Prostate gland (tissue), 2 donors: ENCODE measurements around the gene KLHL29. TPM values are rescaled to one million over a fixed set of nuclear protein-coding genes. Genes with fewer than 3 reads are reported as not detected.

Experiments used
- DNase-seq: peaks from one replicate; pipeline ENCODE4 v3.0.0-alpha.2; 2019; ENCODE audit warnings: low spot score
- H3K27ac ChIP-seq, 2 donors: fragments of 200-600 bp; sonication (generic); 2 replicates each; pipeline ENCODE4 v1.5.1; 2017 to 2019
- H3K27me3 ChIP-seq: fragments of 200-600 bp; sonication (generic); replicated peaks from 2 replicates; pipeline ENCODE4 v1.5.1; 2019; ENCODE audit not compliant: insufficient read depth
- H3K36me3 ChIP-seq, 2 donors: fragments of 200-600 bp; sonication (generic); 1 replicate in 1 of 2; 2 replicates in 1 of 2; pipeline versions ENCODE4 v1.5.1 to v1.8.1; 2017 to 2019
- H3K4me1 ChIP-seq: fragments of 200-600 bp; sonication (generic); replicated peaks from 2 replicates; pipeline ENCODE4 v1.5.1; 2019
- H3K4me3 ChIP-seq, 2 donors: fragments of 200-600 bp; sonication (generic); 2 replicates each; pipeline ENCODE4 v1.5.1; 2017 to 2019
- H3K9me3 ChIP-seq: fragments of 200-600 bp; sonication (generic); 2 replicates; pipeline ENCODE4 v1.5.1; 2017
- POLR2A ChIP-seq: fragments of 450-650 bp; IDR thresholded peaks from one replicate; pipeline ENCODE4 v1.6.1; 2016; ENCODE audit warnings: antibody characterized with exemption, mild to moderate bottlenecking
- POLR2AphosphoS5 ChIP-seq: sonication (generic); formaldehyde crosslinking; IDR thresholded peaks from one replicate; pipeline ENCODE4 v1.6.1; 2017; ENCODE audit warnings: antibody characterized with exemption
- WGBS: methylation state at CpG from one replicate; pipeline ENCODE4 v1.1.5; 2018; 5-methylcytosine and 5-hydroxymethylcytosine counted together
- intact Hi-C: fragments of 100-400 bp; cut with DNase I; formaldehyde crosslinking; loops from one replicate; pipeline ENCODE4 v1.14.2; 2022
- total RNA-seq, 2 donors: library from RNA; depleted of rRNA; stranded (reverse); fragments of >200 nt; gene quantifications; one replicate each; pipeline ENCODE4 v1.1.0, GENCODE V29; 2016
- TF ChIP-seq, protein P1 (sequence below), 4 experiments: fragments of 200-600 bp in 2 of 4; fragments of 450-650 bp in 2 of 4; sonication (generic) in 2 of 4; IDR thresholded peaks; 1 replicate in 3 of 4; 2 replicates in 1 of 4; pipeline ENCODE4 v1.5.1; 2016 to 2019; ENCODE audit warnings: antibody characterized with exemption in 4 of 4, mild to moderate bottlenecking in 2 of 4, moderate library complexity in 2 of 4

Gene KLHL29
- total RNA-seq, 2 donors from 2014 or later = 23.3 to 24.8 TPM

DNA sequence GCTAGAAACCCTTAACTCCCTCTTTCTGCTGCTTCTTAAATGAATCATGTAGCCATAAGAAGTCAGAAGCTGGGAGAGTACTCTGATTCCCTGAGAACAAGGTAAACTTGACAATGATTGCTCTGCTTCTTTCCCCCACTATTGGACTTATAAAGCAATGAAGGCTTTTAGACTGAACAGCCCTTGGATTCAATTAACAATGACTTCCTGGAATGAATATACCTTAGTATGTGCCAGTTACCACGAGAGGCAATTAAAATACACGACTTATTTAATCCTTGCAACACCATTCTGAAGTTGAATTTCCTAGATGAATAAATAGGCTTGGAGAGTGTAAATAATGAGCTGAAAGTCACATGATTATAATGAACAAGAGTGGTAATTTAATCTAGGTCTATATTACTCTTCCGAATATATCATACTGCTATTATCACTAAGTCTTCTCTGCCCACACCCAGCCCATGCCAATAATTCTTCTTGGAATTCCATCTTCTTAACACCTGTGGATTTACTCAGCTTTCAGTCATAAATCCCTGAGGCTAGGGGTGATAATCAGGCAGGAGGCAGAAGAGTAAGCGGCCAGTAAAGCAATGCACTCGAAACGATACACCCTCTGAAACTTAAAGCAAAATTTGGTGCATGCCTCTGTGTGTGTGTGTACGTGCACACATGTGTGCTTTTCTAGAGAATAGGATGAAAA is 371.8 kb downstream of the KLHL29 start:
- no peaks in the 10 kb centered on the region for H3K27me3 ChIP-seq
- intact Hi-C loops = loop anchor here (10.0 kb wide), 1 partner anchor 132 kb away; no protein-coding TSS in a partner anchor
- H3K4me3 ChIP-seq = no peak overlapping the region
- H3K27ac ChIP-seq = no peak overlapping the region
- no peak for DNase-seq
- 81% methylated on average over 7 of the region's 7 CpGs for WGBS
- TF ChIP-seq, protein P1, sequence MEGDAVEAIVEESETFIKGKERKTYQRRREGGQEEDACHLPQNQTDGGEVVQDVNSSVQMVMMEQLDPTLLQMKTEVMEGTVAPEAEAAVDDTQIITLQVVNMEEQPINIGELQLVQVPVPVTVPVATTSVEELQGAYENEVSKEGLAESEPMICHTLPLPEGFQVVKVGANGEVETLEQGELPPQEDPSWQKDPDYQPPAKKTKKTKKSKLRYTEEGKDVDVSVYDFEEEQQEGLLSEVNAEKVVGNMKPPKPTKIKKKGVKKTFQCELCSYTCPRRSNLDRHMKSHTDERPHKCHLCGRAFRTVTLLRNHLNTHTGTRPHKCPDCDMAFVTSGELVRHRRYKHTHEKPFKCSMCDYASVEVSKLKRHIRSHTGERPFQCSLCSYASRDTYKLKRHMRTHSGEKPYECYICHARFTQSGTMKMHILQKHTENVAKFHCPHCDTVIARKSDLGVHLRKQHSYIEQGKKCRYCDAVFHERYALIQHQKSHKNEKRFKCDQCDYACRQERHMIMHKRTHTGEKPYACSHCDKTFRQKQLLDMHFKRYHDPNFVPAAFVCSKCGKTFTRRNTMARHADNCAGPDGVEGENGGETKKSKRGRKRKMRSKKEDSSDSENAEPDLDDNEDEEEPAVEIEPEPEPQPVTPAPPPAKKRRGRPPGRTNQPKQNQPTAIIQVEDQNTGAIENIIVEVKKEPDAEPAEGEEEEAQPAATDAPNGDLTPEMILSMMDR (IDR thresholded peaks at IDR 0.05) = no peak
- TF ChIP-seq POLR2AphosphoS5 (no peak), POLR2A (no peak)
- H3K36me3 ChIP-seq = no peaks in the 10 kb centered on the region
- H3K9me3 ChIP-seq = no peaks in the 10 kb centered on the region
- H3K4me1 ChIP-seq = no peaks in the 10 kb centered on the region

DNA sequence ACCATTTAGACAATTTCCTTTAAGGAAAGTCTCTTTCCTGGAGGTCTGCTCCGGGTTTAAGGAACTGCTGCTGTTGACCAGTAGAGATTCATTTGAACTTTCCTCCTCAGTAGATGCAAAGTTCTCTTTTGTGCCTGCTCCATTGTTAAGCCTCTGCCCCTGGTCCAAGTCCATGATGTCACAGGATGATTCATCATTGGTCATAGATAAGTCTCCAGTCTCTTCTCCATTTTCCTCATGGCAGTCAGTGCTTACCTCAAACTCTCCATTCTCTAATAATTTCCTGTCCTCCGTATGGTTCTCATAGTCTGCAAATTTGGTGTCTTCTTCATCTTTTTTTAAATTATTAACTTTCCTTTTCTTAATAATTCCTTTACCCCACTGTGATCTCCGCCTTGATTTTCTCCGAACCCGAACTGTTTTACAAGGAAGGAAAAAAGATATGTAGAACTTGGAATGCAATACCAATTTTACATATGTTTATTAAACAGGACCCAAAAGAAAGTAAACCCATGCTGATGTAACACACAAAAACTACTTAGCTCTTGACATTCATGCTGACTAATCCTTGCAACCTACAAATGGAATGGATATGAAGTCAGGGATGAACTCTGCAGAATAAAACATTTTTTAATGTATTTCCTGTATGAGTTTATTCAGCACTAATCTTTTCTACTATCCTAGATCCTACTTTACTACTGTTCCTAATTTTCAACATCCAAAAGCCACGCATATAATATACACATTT is 372.9 kb downstream of the KLHL29 start:
- no peaks in the 10 kb centered on the region for H3K4me1 ChIP-seq
- DNase-seq = no peak
- WGBS = 93% methylated on average over 6 of the region's 6 CpGs
- no peak for TF ChIP-seq POLR2A
- TF ChIP-seq, protein P1 (IDR thresholded peaks at IDR 0.05) = no peak
- TF ChIP-seq POLR2AphosphoS5 = no peak
- no peak overlapping the region for H3K4me3 ChIP-seq
- intact Hi-C loops = loop anchor here (10.0 kb wide), 1 partner anchor 133 kb away; no protein-coding TSS in a partner anchor
- no peaks in the 10 kb centered on the region for H3K36me3 ChIP-seq
- H3K27ac ChIP-seq = no peak overlapping the region
- H3K9me3 ChIP-seq = no peaks in the 10 kb centered on the region
- no peaks in the 10 kb centered on the region for H3K27me3 ChIP-seq
